Activated CD8-positive, alpha-beta T cell treated with anti-CD3 and anti-CD28 coated beads, Interleukin-2, amount 10 ng/mL, durations not matched to agents 7 days and 5 days (primary cell): ENCODE results near the gene TFDP2. TPM values are rescaled to one million over a fixed set of nuclear protein-coding genes. Genes with fewer than 3 reads are reported as not detected.
"Not testable (repeated sequence)": the region's sequence is repeated elsewhere in the genome, so short reads cannot be mapped to it uniquely, and the experiment has no call there.

Experiments
- ATAC-seq: fragments of 150-1000 bp; cut with Tn5 transposase; one replicate; pipeline ENCODE4 v1.10.0; 2021; ENCODE audit warnings: moderate library complexity
- CTCF ChIA-PET: fragments of 350-600 bp; sonication (Branson Sonifier 250); formaldehyde crosslinking; loops from one replicate; lab custom pipeline; 2021; ENCODE audit warnings: antibody characterized with exemption; lab: Charles Lee
- POLR2A ChIA-PET: fragments of 350-600 bp; sonication (Branson Sonifier 250); formaldehyde crosslinking; loops from one replicate; lab custom pipeline; 2021; ENCODE audit warnings: antibody characterized with exemption; lab: Charles Lee
- DNase-seq: peaks from one replicate; pipeline ENCODE4 v3.0.0-alpha.2; 2020
- H3K27ac Mint-ChIP-seq: one replicate; pipeline ENCODE4 v1.8.0; 2021; ENCODE audit warnings: mild to moderate bottlenecking, mixed read lengths
- H3K27me3 Mint-ChIP-seq: one replicate; pipeline ENCODE4 v1.8.0; 2021; ENCODE audit warnings: low read depth, mixed read lengths
- H3K36me3 Mint-ChIP-seq: one replicate; pipeline ENCODE4 v1.8.0; 2021; ENCODE audit warnings: low read depth, mixed read lengths
- H3K4me1 Mint-ChIP-seq: one replicate; pipeline ENCODE4 v1.8.0; 2021; ENCODE audit warnings: low read depth, mixed read lengths
- H3K4me3 Mint-ChIP-seq: one replicate; pipeline ENCODE4 v1.8.0; 2021; ENCODE audit warnings: mild to moderate bottlenecking, mixed read lengths
- H3K9me3 Mint-ChIP-seq: one replicate; pipeline ENCODE4 v1.8.0; 2022; ENCODE audit warnings: mixed read lengths; ENCODE audit not compliant: insufficient read depth
- total RNA-seq, 2 experiments: library from RNA; stranded (reverse); gene quantifications; one replicate each; pipeline ENCODE4 v1.2.3, GENCODE V29; 2021

TFDP2 gene
- total RNA-seq, 2 experiments from 2014 or later = 23.0 to 26.3 TPM

DNA sequence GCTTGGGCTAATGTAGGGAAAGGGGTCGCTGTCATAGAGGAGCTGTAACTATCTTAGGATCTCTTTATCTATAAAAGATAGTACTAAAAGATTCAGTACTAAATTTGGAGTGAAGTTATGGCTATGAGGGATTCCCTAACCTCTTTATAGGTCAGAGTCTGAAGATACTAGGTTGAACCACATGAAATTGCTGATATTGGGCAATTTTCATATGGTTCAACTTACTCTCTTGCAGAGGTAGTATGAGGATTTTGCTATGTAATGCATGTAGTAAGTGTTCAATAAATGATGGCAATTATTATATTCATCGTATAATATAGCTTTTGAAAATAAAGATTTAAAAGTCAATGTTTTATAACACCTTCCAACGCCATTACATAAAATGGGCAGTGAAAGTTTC is 1.9 kb upstream of the TFDP2 start:
- ChIA-PET CTCF (no interaction called here), POLR2A (no interaction called here)
- no peaks in the 10 kb centered on the region for H3K36me3 Mint-ChIP-seq
- H3K4me1 Mint-ChIP-seq = peaks cover 23% of the 10 kb centered on the region
- no peak overlapping the region for H3K27ac Mint-ChIP-seq
- ATAC-seq (no peak), DNase-seq (no peak)
- H3K9me3 Mint-ChIP-seq = no peaks in the 10 kb centered on the region
- peaks cover 8% of the 10 kb centered on the region for H3K27me3 Mint-ChIP-seq
- no peak overlapping the region for H3K4me3 Mint-ChIP-seq

DNA sequence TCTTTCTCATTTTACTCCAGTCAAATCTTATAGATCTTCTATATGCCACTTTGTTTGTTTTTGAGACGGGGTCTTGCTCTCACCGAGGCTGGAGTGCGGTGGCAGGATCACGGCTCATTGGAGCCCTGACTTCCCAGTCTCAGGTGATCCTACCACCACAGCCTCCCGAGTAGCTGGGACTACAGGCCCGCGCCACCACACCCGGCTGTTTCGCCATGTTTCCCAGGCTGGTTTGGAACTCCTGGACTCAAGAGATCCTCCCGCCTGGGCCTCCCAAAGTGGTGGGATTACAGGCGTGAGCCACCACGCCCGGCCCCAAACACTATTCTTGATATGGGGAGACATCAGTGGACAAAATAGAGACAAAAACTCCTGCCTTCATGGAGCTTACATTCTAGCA is 927 bp upstream of the TFDP2 start:
- H3K27ac Mint-ChIP-seq = no peak overlapping the region
- H3K4me1 Mint-ChIP-seq = peaks cover 23% of the 10 kb centered on the region
- H3K9me3 Mint-ChIP-seq = no peaks in the 10 kb centered on the region
- no peak for ATAC-seq
- peak overlapping the region; percentile 76 for H3K4me3 Mint-ChIP-seq
- CTCF ChIA-PET = interaction anchor here (1.2 kb wide), 1 partner anchor 16 kb away, joined by 3 read pairs; no protein-coding TSS in a partner anchor
- no peak for DNase-seq
- H3K27me3 Mint-ChIP-seq = peaks cover 8% of the 10 kb centered on the region
- no peaks in the 10 kb centered on the region for H3K36me3 Mint-ChIP-seq
- POLR2A ChIA-PET = no interaction called here

DNA sequence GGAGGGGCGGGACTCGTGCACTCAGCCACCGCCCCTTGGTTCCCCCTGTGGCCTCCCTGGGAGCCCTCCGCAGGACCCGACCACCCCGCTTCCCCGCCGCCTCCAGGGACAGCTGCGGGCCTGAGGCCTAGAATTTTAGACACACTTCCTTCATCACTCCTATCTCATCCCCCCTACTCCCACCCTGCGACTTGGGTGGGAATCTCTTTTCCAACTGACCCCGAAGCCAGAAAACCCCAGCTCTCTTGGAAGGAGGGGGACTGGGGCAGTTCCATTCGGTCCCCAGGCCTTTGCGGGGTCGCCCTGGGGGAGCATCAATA is 289 bp upstream of the TFDP2 start:
- Mint-ChIP-seq H3K4me3 (peak overlapping the region; percentile 76), H3K4me1 (peaks cover 23% of the 10 kb centered on the region), H3K9me3 (no peaks in the 10 kb centered on the region), H3K36me3 (no peaks in the 10 kb centered on the region), H3K27ac (peak overlapping the region; percentile 71), H3K27me3 (peaks cover 8% of the 10 kb centered on the region)
- ChIA-PET CTCF (interaction anchor here (0.9 to 1.2 kb wide), 2 partner anchors 16 to 18 kb away, joined by 3 read pairs; no protein-coding TSS in a partner anchor), POLR2A (interaction anchor here (0.7 kb wide), 1 partner anchor 20 kb away, joined by 3 read pairs; no protein-coding TSS in a partner anchor)
- DNase-seq (no peak), ATAC-seq (no peak)

DNA sequence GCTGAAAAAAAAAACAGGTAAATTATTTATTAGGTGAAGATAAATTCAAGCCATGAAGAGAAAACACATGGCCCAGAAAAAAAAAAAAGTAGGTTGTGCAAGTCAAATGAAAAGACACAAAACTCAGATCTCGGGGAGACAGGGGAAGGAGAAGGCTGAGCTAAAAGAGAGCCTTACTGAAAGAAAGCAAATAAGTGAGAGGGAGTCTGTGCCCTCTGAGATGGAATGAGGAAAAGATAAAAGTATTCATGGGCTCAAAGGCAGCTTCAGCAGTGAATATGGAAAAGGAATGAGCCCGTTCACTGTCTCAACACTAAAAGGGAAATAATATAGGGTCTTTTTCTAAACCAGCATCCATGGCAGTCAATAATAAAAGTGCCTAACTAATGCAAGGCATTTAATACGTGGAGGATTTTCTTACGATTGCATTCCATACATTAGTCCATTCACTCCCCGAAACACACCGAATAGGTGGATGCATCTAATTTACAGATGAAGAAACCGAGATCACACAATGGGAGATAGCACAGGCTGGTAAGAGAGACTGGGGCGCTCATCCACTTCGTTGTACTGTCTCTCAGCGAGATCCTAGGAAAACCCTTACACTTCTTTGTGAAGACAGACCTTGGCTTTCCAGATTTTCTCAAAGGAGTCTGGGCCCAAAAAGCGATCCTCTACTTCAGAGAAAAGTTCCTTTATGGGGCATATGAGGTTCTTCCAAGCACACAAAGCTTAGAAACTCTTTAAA is 1.1 kb downstream of the TFDP2 start:
- no peak for ATAC-seq
- Mint-ChIP-seq H3K27ac (peak overlapping the region; percentile 51), H3K9me3 (no peaks in the 10 kb centered on the region), H3K4me3 (peak overlapping the region; percentile 77), H3K4me1 (peaks cover 23% of the 10 kb centered on the region), H3K36me3 (no peaks in the 10 kb centered on the region), H3K27me3 (peaks cover 4% of the 10 kb centered on the region)
- no peak for DNase-seq
- ChIA-PET CTCF (interaction anchor here (1.0 kb wide), 2 partner anchors 78 to 131 kb away, joined by 3 read pairs; no protein-coding TSS in a partner anchor), POLR2A (no interaction called here)

GRCh38 chr3:142144587-142144986 is 4.8 kb downstream of the TFDP2 start:
- CTCF ChIA-PET, H3K27ac Mint-ChIP-seq, ATAC-seq, DNase-seq, POLR2A ChIA-PET, H3K27me3 Mint-ChIP-seq, H3K9me3 Mint-ChIP-seq, H3K4me3 Mint-ChIP-seq, H3K36me3 Mint-ChIP-seq: not testable (repeated sequence)
- peaks cover 17% of the 10 kb centered on the region for H3K4me1 Mint-ChIP-seq

GRCh38 chr3:142140608-142141285 is 8.6 kb downstream of the TFDP2 start:
- H3K36me3 Mint-ChIP-seq, H3K4me3 Mint-ChIP-seq, H3K27me3 Mint-ChIP-seq, H3K27ac Mint-ChIP-seq, DNase-seq, CTCF ChIA-PET, ATAC-seq, H3K9me3 Mint-ChIP-seq, H3K4me1 Mint-ChIP-seq: not testable (repeated sequence)
- POLR2A ChIA-PET = interaction anchor here (1.7 kb wide), 1 partner anchor 16 kb away, joined by 3 read pairs; no protein-coding TSS in a partner anchor

DNA sequence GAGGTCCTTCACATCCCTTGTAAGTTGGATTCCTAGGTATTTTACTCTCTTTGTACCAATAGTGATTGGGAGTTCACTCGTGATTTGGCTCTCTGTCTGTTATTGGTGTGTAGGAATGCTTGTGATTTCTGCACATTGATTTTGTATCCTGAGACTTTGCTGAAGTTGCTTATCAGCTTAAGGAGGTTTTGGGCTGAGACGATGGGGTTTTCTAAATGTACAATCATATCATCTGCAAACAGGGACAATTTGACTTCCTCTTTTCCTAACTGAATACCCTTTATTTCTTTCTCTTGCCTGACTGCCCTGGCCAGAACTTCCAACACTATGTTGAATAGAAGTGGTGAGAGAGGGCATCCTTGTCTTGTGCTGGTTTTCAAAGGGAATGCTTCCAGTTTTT is 12.3 kb downstream of the TFDP2 start:
- CTCF ChIA-PET, H3K27me3 Mint-ChIP-seq, H3K4me3 Mint-ChIP-seq, POLR2A ChIA-PET, ATAC-seq, DNase-seq, H3K9me3 Mint-ChIP-seq, H3K36me3 Mint-ChIP-seq, H3K27ac Mint-ChIP-seq, H3K4me1 Mint-ChIP-seq: not testable (repeated sequence)

GRCh38 chr3:142134799-142135325 is 14.5 kb downstream of the TFDP2 start:
- Mint-ChIP-seq H3K27me3 (peaks cover 3% of the 10 kb centered on the region), H3K9me3 (no peaks in the 10 kb centered on the region), H3K27ac (no peak overlapping the region), H3K4me1 (no peaks in the 10 kb centered on the region), H3K4me3 (no peak overlapping the region), H3K36me3 (peaks cover 2% of the 10 kb centered on the region)
- ChIA-PET POLR2A (no interaction called here), CTCF (no interaction called here)
- DNase-seq (no peak), ATAC-seq (no peak)

DNA sequence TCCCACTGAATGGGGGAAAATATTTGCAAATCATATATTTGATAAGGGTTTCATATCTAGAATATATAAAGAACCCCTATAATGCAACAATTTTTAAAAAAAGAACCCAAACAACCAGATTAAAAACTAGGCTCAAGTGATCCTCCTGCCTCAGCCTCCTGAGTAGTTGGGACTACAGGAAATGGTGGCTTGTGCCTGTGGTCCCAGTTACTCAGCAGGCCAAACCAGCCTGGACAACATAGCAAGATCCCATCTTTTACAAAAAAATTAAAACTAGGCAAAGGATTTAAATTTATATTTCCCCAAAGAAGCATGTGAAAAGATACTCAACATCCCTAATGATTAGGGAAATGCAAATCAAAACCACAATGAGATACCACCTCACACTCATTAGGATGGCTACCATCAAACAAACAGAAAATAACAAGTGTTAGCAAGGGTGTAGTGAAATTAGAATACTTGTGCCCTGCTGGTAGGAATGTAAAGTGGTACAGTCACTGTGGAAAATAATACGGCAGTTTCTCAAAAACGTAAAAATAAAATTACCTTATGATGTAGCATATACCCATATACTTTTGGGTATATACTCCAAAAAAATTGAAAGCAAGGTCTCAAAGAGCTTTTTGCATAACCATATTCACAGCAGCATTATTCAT is 19.7 kb downstream of the TFDP2 start:
- no peaks in the 10 kb centered on the region for H3K9me3 Mint-ChIP-seq
- ChIA-PET CTCF (no interaction called here), POLR2A (interaction anchor here (0.8 kb wide), 1 partner anchor 20 kb away, joined by 3 read pairs; the partner anchor contains the start of gene TFDP2)
- H3K36me3 Mint-ChIP-seq = no peaks in the 10 kb centered on the region
- H3K27ac Mint-ChIP-seq = no peak overlapping the region
- no peak overlapping the region for H3K4me3 Mint-ChIP-seq
- DNase-seq = no peak
- no peak for ATAC-seq
- no peaks in the 10 kb centered on the region for H3K27me3 Mint-ChIP-seq
- no peaks in the 10 kb centered on the region for H3K4me1 Mint-ChIP-seq

GRCh38 chr3:142127941-142128658 is 21.2 kb downstream of the TFDP2 start:
- CTCF ChIA-PET = interaction anchor here (1.0 kb wide), 1 partner anchor 155 kb away, joined by 3 read pairs; no protein-coding TSS in a partner anchor
- H3K36me3 Mint-ChIP-seq = no peaks in the 10 kb centered on the region
- no peak for ATAC-seq
- no peak overlapping the region for H3K27ac Mint-ChIP-seq
- no peaks in the 10 kb centered on the region for H3K4me1 Mint-ChIP-seq
- no peak overlapping the region for H3K4me3 Mint-ChIP-seq
- POLR2A ChIA-PET = no interaction called here
- no peaks in the 10 kb centered on the region for H3K9me3 Mint-ChIP-seq
- H3K27me3 Mint-ChIP-seq = no peaks in the 10 kb centered on the region
- no peak for DNase-seq

GRCh38 chr3:142124243-142124642 is 25.1 kb downstream of the TFDP2 start:
- H3K27ac Mint-ChIP-seq = no peak overlapping the region

More at GRCh38 chr3:142124243-142124642, 25.1 kb downstream of the TFDP2 start:
- ATAC-seq (no peak), DNase-seq (no peak)
- Mint-ChIP-seq H3K4me3 (no peak overlapping the region), H3K36me3 (no peaks in the 10 kb centered on the region), H3K27me3 (no peaks in the 10 kb centered on the region), H3K9me3 (no peaks in the 10 kb centered on the region), H3K4me1 (no peaks in the 10 kb centered on the region)
- ChIA-PET CTCF (interaction anchor here (0.8 to 2.5 kb wide), 4 partner anchors 87 to 175 kb away, joined by 3 to 20 read pairs (median 5); no protein-coding TSS in a partner anchor), POLR2A (no interaction called here)
